Ovary (tissue), 9 donors: ENCODE data around the gene DENND1B. TPM values are rescaled to one million over a fixed set of nuclear protein-coding genes. Genes with fewer than 3 reads are reported as not detected.
"Not testable (repeated sequence)": the region's sequence is repeated elsewhere in the genome, so short reads cannot be mapped to it uniquely, and the experiment has no call there.

Experiments
- DNase-seq, 5 donors: peaks; one replicate each; pipeline ENCODE4 v3.0.0-alpha.2; 2019 to 2020
- H3K27ac ChIP-seq, 2 donors: fragments of 200-600 bp; one replicate each; pipeline versions ENCODE4 v1.5.1 to v1.8.0; 2019 to 2022
- H3K27me3 ChIP-seq: fragments of 200-600 bp; one replicate; pipeline ENCODE4 v1.8.0; 2022
- H3K36me3 ChIP-seq: fragments of 200-600 bp; sonication (generic); one replicate; pipeline ENCODE4 v1.5.1; 2019
- H3K4me1 ChIP-seq: one replicate; pipeline ENCODE4 v1.8.1; 2013; ENCODE audit warnings: mild to moderate bottlenecking, moderate library complexity; ENCODE audit not compliant: insufficient read depth
- H3K4me3 ChIP-seq: fragments of 200-600 bp; sonication (generic); one replicate; pipeline ENCODE4 v1.5.1; 2017
- H3K9me3 ChIP-seq, 2 donors: fragments of 200-600 bp in 1 of 2; sonication (generic) in 1 of 2; one replicate each; pipeline versions ENCODE4 v1.5.1 to v1.8.1; 2013 to 2019; ENCODE audit warnings: mild to moderate bottlenecking in 1 of 2, moderate library complexity in 1 of 2
- EP300 ChIP-seq: sonication (generic); formaldehyde crosslinking; IDR thresholded peaks from one replicate; pipeline ENCODE4 v1.6.1; 2017; ENCODE audit warnings: antibody characterized with exemption
- POLR2A ChIP-seq: fragments of 450-650 bp; IDR thresholded peaks from one replicate; pipeline ENCODE4 v1.6.1; 2017; ENCODE audit warnings: antibody characterized with exemption, mild to moderate bottlenecking, moderate library complexity
- WGBS, 3 donors: extraction: QIAGEN DNeasy Blood & Tissue Kit in 1 of 3; methylation state at CpG; one replicate each; pipeline versions ENCODE4 v1.1.5 to v1.1.7; 2013 to 2017; 5-methylcytosine and 5-hydroxymethylcytosine counted together
- intact Hi-C, 4 donors: fragments of 100-400 bp; cut with DNase I; formaldehyde crosslinking; loops; one replicate each; pipeline versions ENCODE4 v1.11.0 to v1.15.1; 2022 to 2023
- polyA plus RNA-seq, 2 donors: library from polyadenylated mRNA; stranded (reverse); fragments of 200-250 nt in 1 of 2; fragments of 350-450 nt in 1 of 2; fragmentation: Illumina TruSeq in 1 of 2; extraction: RNeasy Lipid Tissue Mini Kit (QIAGEN cat#74804) in 1 of 2; gene quantifications; one replicate each; pipeline ENCODE4 v1.2.3, GENCODE V29; 2013 to 2014
- total RNA-seq, 7 donors: library from RNA; depleted of rRNA in 2 of 7; stranded (reverse); fragments of >200 nt in 2 of 7; fragmentation: NEBNext Ultra II Directional in 3 of 7; extraction: Animal tissue kit (Norgen Biotek cat#: 25700) in 3 of 7; gene quantifications; one replicate each; pipeline versions ENCODE4 v1.1.0 to v1.2.4, GENCODE V29; 2016 to 2023
- TF ChIP-seq, protein P1 (sequence below), 3 donors: fragments of 450-650 bp in 2 of 3; fragments of 200-600 bp in 1 of 3; IDR thresholded peaks; one replicate each; pipeline versions ENCODE4 v1.5.1 to v1.8.0; 2016 to 2022; ENCODE audit warnings: antibody characterized with exemption in 3 of 3, mild to moderate bottlenecking in 1 of 3
- donor health status: DM: no; HTN: no; CAD: no; lungs with moderate emphysema.
- donor health status: DM: no; HTN: no; CAD: no.
- donor health status: Bipolar disorder and iron deficiency.
- donor health status: DM: yes; HTN: yes; CAD: no.
- donor health status: DM: no; HTN: no; CAD: no.
- donor health status: DM: yes; HTN: yes; CAD: no.

Gene DENND1B
- total and polyA plus RNA-seq, 9 donors: 2.9 to 20.6 (median 14.1) TPM

GRCh38 chr1:197590687-197591086, 184.6 kb downstream of the DENND1B start:
- H3K9me3 ChIP-seq: no peaks in the 10 kb centered on the region
- no peak for DNase-seq
- no peaks in the 10 kb centered on the region for H3K36me3 ChIP-seq
- TF ChIP-seq POLR2A: no peak
- TF ChIP-seq EP300: no peak
- TF ChIP-seq, protein P1, sequence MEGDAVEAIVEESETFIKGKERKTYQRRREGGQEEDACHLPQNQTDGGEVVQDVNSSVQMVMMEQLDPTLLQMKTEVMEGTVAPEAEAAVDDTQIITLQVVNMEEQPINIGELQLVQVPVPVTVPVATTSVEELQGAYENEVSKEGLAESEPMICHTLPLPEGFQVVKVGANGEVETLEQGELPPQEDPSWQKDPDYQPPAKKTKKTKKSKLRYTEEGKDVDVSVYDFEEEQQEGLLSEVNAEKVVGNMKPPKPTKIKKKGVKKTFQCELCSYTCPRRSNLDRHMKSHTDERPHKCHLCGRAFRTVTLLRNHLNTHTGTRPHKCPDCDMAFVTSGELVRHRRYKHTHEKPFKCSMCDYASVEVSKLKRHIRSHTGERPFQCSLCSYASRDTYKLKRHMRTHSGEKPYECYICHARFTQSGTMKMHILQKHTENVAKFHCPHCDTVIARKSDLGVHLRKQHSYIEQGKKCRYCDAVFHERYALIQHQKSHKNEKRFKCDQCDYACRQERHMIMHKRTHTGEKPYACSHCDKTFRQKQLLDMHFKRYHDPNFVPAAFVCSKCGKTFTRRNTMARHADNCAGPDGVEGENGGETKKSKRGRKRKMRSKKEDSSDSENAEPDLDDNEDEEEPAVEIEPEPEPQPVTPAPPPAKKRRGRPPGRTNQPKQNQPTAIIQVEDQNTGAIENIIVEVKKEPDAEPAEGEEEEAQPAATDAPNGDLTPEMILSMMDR (IDR thresholded peaks at IDR 0.05): no peak
- WGBS, 3 donors: 97% methylated on average over 2 of the region's 2 CpGs
- no peaks in the 10 kb centered on the region for H3K4me1 ChIP-seq
- H3K4me3 ChIP-seq: no peak overlapping the region
- intact Hi-C loops: no loop called here
- H3K27me3 ChIP-seq: no peaks in the 10 kb centered on the region
- no peak overlapping the region for H3K27ac ChIP-seq

GRCh38 chr1:197585809-197586208, 189.5 kb downstream of the DENND1B start:
- H3K4me1 ChIP-seq: no peaks in the 10 kb centered on the region
- no peak overlapping the region for H3K4me3 ChIP-seq
- intact Hi-C loops: no loop called here
- no peak overlapping the region for H3K27ac ChIP-seq
- no peak for TF ChIP-seq EP300
- H3K27me3 ChIP-seq: no peaks in the 10 kb centered on the region
- no peaks in the 10 kb centered on the region for H3K36me3 ChIP-seq
- no peak for DNase-seq
- WGBS, 3 donors: 74 to 94% (median 76%) methylated on average over 1 of the region's 1 CpG
- H3K9me3 ChIP-seq: no peaks in the 10 kb centered on the region

GRCh38 chr1:197577580-197577979, 197.7 kb downstream of the DENND1B start:
- no peaks in the 10 kb centered on the region for H3K27me3 ChIP-seq
- H3K27ac ChIP-seq: no peak overlapping the region
- DNase-seq: no peak
- no peak overlapping the region for H3K4me3 ChIP-seq
- H3K9me3 ChIP-seq: no peaks in the 10 kb centered on the region
- TF ChIP-seq EP300: no peak
- no peak for TF ChIP-seq POLR2A
- TF ChIP-seq, protein P1 (IDR thresholded peaks at IDR 0.05): no peak
- WGBS, 3 donors: 95 to 97% (median 96%) methylated on average over 2 of the region's 2 CpGs
- no peaks in the 10 kb centered on the region for H3K36me3 ChIP-seq
- H3K4me1 ChIP-seq: no peaks in the 10 kb centered on the region
- intact Hi-C loops: no loop called here

DNA sequence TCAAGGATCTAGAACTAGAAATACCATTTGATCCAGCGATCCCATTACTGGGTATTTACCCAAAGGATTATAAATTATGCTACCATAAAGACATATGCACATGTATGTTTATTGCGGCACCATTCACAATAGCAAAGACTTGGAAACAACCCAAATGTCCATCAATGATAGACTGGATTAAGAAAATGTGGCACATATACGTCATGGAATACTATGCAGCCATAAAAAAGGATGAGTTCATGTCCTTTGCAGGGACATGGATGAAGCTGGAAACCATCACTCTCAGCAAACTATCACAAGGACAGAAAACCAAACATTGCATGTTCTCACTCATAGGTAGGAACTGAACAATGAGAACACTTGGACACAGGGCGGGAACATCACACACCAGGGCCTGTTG, 199.7 kb downstream of the DENND1B start:
- DNase-seq, H3K9me3 ChIP-seq, intact Hi-C loops, H3K27me3 ChIP-seq, H3K4me1 ChIP-seq, H3K36me3 ChIP-seq, H3K27ac ChIP-seq, H3K4me3 ChIP-seq: not testable (repeated sequence)
- 95 to 98% (median 98%) methylated on average over 4 of the region's 4 CpGs for WGBS, 3 donors

DNA sequence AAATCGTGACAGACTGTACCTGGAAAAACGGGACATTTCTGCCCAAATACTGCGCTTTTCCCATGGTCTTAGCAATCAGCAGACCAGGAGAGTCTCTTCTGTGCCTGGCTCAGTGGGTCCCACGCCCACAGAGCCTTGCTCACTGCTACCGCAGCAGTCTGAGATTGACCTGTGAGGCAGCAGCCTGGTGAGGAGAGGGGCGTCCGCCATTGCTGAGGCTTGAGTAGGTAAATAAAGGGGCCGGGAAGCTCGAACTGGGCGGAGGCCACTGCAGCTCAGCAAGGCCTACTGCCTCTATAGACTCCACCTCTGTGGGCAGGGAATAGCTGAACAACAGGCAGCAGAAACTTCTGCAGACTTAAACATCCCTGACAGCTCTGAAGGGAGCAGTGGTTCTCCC, 203.1 kb downstream of the DENND1B start:
- H3K9me3 ChIP-seq: no peaks in the 10 kb centered on the region
- WGBS, 3 donors: 92 to 97% (median 95%) methylated on average over 10 of the region's 10 CpGs
- TF ChIP-seq EP300 (no peak), POLR2A (no peak)
- TF ChIP-seq, protein P1 (IDR thresholded peaks at IDR 0.05): no peak
- H3K4me3 ChIP-seq: no peak overlapping the region
- no peak overlapping the region for H3K27ac ChIP-seq
- H3K27me3 ChIP-seq: no peaks in the 10 kb centered on the region
- DNase-seq: no peak
- H3K36me3 ChIP-seq: no peaks in the 10 kb centered on the region
- no peaks in the 10 kb centered on the region for H3K4me1 ChIP-seq
- intact Hi-C loops: no loop called here

DNA sequence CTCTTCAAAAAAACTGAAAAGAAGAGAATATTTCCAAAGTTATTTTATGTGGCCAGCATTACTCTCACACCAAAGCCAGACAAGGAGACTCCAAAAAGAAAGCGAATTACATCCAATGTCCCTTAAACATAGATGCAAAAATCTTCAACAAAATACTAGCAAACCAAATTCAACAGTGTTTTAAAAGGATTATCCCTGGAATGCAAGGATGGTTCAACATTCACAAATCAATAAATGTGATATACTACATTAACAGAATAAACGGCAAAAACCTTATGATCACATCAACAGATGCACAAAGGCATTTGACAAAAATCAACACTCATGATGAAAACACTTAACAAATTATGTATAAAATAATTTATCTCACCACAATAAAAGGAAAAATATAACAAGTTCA, 207.8 kb downstream of the DENND1B start:
- H3K4me3 ChIP-seq: no peak overlapping the region
- H3K9me3 ChIP-seq: peaks cover 0 to 2% of the 10 kb centered on the region in 2 donors
- 97 to 99% (median 98%) methylated on average over 2 of the region's 2 CpGs for WGBS, 3 donors
- H3K27ac ChIP-seq: no peak overlapping the region
- DNase-seq: no peak
- H3K27me3 ChIP-seq: no peaks in the 10 kb centered on the region
- intact Hi-C loops: no loop called here
- H3K4me1 ChIP-seq: no peaks in the 10 kb centered on the region
- TF ChIP-seq, protein P1 (IDR thresholded peaks at IDR 0.05): no peak
- no peak for TF ChIP-seq POLR2A
- TF ChIP-seq EP300: no peak
- no peaks in the 10 kb centered on the region for H3K36me3 ChIP-seq
